ENCODE results near the gene POU6F2.
"Not testable (repeated sequence)": the region's sequence is repeated elsewhere in the genome, so short reads cannot be mapped to it uniquely, and the experiment has no call there.

The POU6F2 gene

DNA sequence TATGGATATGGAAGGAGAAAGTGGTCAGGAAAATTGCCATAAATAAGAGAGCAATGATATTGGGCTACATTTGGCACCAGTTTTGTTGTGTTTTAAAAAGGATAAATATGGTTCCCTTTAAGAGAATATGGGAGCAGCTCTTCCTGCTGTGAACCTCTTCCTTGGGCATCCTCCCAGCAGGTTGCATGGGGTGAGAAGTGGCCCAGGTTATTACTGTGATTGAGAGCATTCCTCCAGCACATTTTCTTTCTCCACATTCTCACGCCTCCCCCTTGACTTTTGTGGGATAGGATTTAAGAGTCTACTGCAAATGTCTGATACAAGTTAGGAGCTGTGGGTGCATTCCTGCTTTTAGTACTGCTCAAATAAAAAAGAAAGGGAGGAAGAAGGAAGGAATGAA lies 214.8 kb downstream of the POU6F2 start:
- in situ Hi-C loops (cut with MboI; ENCODE audit: low pct_unique_long_range_greater_than_20kb, low sequenced_read_pairs, unreplicated experiment): no loop called here
- DNase-seq (ENCODE audit: low spot score): no peak
- TF ChIP-seq, protein P1, sequence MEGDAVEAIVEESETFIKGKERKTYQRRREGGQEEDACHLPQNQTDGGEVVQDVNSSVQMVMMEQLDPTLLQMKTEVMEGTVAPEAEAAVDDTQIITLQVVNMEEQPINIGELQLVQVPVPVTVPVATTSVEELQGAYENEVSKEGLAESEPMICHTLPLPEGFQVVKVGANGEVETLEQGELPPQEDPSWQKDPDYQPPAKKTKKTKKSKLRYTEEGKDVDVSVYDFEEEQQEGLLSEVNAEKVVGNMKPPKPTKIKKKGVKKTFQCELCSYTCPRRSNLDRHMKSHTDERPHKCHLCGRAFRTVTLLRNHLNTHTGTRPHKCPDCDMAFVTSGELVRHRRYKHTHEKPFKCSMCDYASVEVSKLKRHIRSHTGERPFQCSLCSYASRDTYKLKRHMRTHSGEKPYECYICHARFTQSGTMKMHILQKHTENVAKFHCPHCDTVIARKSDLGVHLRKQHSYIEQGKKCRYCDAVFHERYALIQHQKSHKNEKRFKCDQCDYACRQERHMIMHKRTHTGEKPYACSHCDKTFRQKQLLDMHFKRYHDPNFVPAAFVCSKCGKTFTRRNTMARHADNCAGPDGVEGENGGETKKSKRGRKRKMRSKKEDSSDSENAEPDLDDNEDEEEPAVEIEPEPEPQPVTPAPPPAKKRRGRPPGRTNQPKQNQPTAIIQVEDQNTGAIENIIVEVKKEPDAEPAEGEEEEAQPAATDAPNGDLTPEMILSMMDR (IDR thresholded peaks at IDR 0.05; ENCODE audit: extremely low read depth, insufficient read depth, missing control alignments): no peak

DNA sequence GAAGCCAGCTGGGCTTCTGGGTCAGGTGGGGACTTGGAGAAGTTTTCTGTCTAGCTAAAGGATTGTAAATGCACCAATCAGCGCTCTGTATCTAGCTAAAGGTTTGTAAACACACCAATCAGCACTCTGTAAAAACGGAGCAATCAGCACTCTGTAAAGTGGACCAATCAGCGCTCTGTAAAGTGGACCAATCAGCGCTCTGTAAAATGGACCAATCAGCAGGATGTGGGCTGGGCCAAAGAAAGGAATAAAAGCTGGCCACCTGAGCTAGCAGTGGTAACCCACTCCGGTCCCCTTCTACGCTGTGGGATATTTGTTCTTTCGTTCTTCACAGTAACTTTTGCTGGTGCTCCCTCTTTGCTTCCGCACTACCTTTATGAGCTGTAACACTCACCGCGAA lies 216.7 kb downstream of the POU6F2 start:
- in situ Hi-C loops (cut with MboI; ENCODE audit: low pct_unique_long_range_greater_than_20kb, low sequenced_read_pairs, unreplicated experiment); DNase-seq (ENCODE audit: low spot score): not testable (repeated sequence)

DNA sequence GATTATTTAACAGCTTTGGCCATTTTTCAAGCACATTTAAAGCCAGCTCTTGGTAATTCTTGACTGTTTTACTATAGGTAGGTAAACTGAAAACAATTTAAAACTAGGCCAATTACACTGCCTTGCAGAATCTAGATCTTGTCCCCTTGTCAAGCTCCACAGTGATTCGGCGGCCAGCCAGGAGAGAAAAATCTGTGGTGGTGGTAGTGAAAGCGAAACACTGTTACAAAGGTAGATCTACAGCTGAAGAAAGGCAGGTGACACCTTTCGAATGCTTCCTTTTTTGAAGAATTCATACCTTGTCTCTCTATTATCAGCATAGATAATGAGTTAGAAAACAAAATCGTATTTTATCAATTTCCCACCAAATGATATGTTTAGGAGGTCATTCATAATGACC lies 218.3 kb downstream of the POU6F2 start:
- TF ChIP-seq, protein P1 (IDR thresholded peaks at IDR 0.05; ENCODE audit: extremely low read depth, insufficient read depth, missing control alignments): no peak
- in situ Hi-C loops (cut with MboI; ENCODE audit: low pct_unique_long_range_greater_than_20kb, low sequenced_read_pairs, unreplicated experiment): no loop called here
- DNase-seq (ENCODE audit: low spot score): no peak

DNA sequence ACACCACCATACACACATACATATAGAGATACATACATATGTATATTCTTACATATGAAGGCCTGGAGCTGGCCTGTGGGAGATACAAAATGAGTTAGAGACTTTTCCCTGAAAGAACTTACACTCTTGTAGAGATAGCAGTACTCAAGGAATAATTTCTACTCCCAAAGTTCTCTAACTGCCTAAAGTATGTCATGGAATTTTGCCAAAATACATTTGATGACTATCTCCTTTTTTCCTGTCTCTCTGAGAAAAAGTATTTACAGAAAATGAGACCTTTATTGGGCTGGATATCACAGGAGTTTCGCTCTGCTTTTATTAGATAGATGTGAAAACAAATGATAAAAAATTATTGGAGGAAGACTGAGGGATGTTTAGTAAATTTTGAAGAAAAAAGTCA lies 220.1 kb downstream of the POU6F2 start:
- TF ChIP-seq, protein P1 (IDR thresholded peaks at IDR 0.05; ENCODE audit: extremely low read depth, insufficient read depth, missing control alignments): no peak
- no peak for DNase-seq (ENCODE audit: low spot score)
- in situ Hi-C loops (cut with MboI; ENCODE audit: low pct_unique_long_range_greater_than_20kb, low sequenced_read_pairs, unreplicated experiment): no loop called here

DNA sequence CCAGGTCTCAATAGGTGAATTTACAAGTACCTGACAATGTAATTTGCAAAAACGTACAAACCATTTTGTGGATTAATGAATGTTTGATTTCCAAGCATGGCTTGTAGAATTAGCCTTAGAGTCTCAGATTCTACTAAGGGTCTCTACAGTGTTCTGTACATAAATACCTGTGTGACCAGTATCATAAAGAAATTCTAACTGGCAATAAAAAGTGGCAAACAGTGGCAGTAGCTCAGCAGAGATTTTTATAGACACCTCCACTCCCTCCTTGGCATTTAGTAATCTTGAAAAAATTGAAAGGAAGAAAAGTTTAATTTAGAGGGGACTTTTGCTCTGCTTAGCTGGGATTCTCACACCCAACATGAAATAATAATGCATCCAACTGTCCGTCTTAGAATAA lies 220.8 kb downstream of the POU6F2 start:
- no peak for DNase-seq (ENCODE audit: low spot score)
- in situ Hi-C loops (cut with MboI; ENCODE audit: low pct_unique_long_range_greater_than_20kb, low sequenced_read_pairs, unreplicated experiment): no loop called here
- TF ChIP-seq, protein P1 (IDR thresholded peaks at IDR 0.05; ENCODE audit: extremely low read depth, insufficient read depth, missing control alignments): no peak

DNA sequence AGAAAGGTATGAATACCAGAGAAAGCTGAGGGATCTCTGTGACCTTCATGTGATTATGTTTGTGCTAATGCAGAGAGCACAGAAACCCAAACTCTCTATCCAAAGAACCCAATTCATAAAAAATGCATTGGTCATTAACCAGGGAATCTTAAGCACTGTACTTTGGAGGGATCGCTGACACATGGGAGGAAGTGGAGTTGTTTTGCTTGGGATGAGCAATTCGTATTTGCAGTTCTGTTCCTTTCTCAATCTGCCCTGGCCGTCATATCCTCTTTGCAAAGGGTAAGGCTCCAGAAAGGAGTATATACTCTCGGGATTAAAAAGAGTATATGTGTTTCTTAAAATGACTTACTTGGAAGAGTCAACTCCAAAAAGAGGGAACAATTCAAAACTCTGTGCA lies 221.3 kb downstream of the POU6F2 start:
- TF ChIP-seq, protein P1 (IDR thresholded peaks at IDR 0.05; ENCODE audit: extremely low read depth, insufficient read depth, missing control alignments): no peak
- in situ Hi-C loops (cut with MboI; ENCODE audit: low pct_unique_long_range_greater_than_20kb, low sequenced_read_pairs, unreplicated experiment): no loop called here
- DNase-seq (ENCODE audit: low spot score): no peak

DNA sequence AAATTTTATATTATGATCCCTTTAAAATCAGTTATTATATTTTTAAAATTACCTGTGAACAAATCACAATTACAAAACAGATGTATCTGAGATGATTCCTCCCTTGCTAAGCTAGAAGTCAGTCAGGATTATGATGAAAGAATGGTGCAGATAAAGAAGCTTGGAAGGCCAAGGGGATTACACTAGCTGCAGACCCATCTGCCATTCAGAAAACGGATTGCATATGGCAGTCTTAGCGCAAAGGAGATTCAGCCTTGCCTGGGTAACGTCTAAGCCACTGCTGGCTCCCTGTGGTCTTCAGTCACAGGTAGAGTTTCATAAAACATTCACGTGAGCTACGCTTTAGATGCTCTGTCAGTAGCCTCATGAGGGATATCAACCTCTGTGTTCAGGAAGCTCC lies 222.2 kb downstream of the POU6F2 start:
- no peak for DNase-seq (ENCODE audit: low spot score)
- TF ChIP-seq, protein P1 (IDR thresholded peaks at IDR 0.05; ENCODE audit: extremely low read depth, insufficient read depth, missing control alignments): no peak
- in situ Hi-C loops (cut with MboI; ENCODE audit: low pct_unique_long_range_greater_than_20kb, low sequenced_read_pairs, unreplicated experiment): no loop called here
